GM13977 (cell line): ENCODE data around the gene TUBGCP6.
"Not testable (repeated sequence)": the region's sequence is repeated elsewhere in the genome, so short reads cannot be mapped to it uniquely, and the experiment has no call there.

Experiments
- DNase-seq: peaks from one replicate; pipeline ENCODE4 v3.0.0; 2012; ENCODE audit warnings: low spot score
- in situ Hi-C: fragments of 300-500 bp; cut with MboI; formaldehyde crosslinking; loops from one replicate; pipeline ENCODE4 v1.12.0; 2022; ENCODE audit warnings: low sequenced_read_pairs, low pct_unique_long_range_greater_than_20kb, mixed read lengths, inconsistent platforms; ENCODE audit not compliant: unreplicated experiment
- TF ChIP-seq, protein P1 (sequence below): IDR thresholded peaks from 2 replicates; pipeline ENCODE4 v1.5.1; 2012; ENCODE audit warnings: mild to moderate bottlenecking, control low read depth; ENCODE audit not compliant: insufficient read depth; ENCODE audit errors: extremely low read depth, missing control alignments

TUBGCP6 gene

DNA sequence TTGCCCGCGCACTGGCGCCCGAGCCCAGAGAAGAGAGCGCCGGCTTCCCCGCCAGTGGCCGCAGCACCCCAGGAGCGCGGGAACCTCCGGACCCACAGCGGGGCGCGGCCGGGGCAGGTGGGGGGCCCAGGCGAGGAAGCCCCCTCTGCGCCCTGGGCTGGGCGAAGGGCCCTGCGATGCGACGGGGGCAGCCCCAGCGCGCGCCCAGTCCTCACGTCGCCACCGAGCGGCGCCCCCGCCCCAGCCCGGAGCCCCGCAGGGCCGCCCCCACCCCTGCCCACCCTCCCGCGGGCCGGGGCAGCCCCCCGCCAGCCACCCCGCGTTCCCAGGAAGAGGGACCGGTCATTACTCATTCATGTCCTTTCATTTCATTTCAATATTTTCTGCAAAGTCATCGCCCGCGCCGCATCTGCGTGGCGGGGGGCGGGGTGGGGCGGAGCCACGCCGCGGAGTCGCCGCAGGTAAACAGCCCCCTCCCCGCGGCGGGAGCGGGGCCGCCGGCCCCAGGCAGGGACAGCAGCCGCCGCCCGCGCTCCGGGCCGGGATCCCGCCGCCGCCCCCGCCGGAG is 75.0 kb downstream of the TUBGCP6 start:
- peak; percentile 70 for DNase-seq
- in situ Hi-C loops, result no loop called here
- TF ChIP-seq, protein P1, sequence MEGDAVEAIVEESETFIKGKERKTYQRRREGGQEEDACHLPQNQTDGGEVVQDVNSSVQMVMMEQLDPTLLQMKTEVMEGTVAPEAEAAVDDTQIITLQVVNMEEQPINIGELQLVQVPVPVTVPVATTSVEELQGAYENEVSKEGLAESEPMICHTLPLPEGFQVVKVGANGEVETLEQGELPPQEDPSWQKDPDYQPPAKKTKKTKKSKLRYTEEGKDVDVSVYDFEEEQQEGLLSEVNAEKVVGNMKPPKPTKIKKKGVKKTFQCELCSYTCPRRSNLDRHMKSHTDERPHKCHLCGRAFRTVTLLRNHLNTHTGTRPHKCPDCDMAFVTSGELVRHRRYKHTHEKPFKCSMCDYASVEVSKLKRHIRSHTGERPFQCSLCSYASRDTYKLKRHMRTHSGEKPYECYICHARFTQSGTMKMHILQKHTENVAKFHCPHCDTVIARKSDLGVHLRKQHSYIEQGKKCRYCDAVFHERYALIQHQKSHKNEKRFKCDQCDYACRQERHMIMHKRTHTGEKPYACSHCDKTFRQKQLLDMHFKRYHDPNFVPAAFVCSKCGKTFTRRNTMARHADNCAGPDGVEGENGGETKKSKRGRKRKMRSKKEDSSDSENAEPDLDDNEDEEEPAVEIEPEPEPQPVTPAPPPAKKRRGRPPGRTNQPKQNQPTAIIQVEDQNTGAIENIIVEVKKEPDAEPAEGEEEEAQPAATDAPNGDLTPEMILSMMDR, result peak; percentile 28

DNA sequence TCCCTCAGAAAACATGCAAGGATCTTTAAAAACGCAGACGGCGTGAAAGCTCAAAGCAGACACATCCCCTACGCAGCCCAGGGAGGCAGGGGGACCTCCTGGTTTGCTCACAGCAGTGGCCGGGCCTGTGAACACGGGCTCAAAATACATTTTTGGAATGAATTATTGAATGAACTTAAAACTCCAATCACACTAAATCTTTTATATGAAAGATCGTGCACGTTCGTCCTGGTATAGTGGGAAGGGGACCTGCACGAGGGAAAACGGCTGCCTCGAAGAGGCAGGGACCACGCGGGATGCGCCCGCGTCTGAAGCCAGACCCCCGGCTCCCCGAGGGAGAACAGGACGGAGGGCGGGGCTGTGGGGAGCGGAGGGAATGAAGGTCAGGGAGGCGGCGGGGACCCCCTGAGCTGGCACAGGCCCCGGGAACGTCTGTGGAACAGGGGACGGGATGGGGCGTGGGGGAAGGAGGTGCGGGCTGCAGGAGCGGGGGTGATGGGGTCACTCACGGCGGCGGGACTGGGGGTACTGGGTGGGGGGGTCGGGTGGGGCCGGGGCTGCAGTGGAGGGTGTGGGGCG is 75.6 kb downstream of the TUBGCP6 start:
- TF ChIP-seq, protein P1, result no peak
- in situ Hi-C loops, result no loop called here
- DNase-seq, result no peak

DNA sequence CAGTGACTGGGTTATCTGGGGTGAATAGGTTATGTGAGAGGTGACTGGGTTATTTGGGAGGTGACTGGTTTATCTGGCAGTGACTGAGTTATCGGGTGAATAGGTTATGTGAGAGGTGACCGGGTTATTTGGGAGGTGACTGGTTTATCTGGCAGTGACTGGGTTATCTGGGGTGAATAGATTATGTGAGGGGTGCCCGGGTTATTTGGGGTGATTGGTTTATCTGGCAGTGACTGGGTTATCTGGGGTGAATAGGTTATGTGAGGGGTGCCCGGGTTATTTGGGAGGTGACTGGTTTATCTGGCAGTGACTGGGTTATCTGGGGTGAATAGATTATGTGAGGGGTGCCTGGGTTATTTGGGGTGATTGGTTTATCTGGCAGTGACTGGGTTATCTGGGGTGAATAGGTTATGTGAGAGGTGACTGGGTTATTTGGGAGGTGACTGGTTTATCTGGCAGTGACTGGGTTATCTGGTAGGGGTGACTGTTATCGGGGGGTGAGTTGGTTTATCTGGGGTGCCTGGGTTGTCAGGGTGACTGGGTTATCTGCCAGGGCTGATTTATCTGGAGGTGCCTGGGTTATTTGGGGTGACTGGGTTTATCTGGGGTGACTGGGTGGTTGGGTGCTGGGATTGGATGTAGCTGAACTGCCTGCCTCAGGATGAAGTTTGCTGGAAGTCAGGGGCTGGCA is 76.2 kb downstream of the TUBGCP6 start:
- DNase-seq, in situ Hi-C loops: not testable (repeated sequence)

DNA sequence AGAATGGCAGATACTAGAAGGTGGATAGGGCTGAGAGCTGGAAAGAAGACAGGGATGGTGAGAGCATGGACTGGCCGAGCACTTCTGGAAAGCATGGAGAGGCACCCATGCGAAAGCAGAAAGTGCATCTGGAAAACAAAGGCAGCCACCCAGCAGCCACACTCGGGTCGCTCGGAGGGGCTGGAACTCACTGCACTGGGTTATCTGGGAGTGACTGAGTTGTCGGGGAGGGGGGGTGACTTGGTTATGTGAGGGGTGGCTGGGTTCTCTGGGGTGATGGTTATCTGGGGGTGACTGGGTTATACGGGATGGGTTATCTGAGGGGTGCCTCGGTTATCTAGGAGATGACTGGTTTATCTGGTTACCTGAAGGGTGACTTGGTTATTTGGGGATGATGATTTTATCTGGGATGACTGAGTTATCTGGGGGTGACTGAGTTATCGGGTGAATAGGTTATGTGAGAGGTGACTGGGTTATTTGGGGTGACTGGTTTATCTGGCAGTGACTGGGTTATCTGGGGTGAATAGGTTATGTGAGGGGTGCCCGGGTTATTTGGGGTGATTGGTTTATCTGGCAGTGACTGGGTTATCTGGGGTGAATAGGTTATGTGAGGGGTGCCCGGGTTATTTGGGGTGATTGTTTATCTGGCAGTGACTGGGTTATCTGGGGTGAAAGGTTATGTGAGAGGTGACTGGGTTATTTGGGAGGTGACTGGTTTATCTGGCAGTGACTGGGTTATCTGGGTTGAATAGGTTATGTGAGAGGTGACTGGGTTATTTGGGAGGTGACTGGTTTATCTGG is 76.9 kb downstream of the TUBGCP6 start:
- in situ Hi-C loops, result no loop called here
- TF ChIP-seq, protein P1, result no peak
- DNase-seq, result no peak
